Suppressor macrophage (primary cell): ENCODE results near the gene KCNC4.

Experiments
- DNase-seq, 4 experiments: peaks; one replicate each; pipeline ENCODE4 v3.0.0-alpha.2; 2020 to 2022

The KCNC4 gene

DNA sequence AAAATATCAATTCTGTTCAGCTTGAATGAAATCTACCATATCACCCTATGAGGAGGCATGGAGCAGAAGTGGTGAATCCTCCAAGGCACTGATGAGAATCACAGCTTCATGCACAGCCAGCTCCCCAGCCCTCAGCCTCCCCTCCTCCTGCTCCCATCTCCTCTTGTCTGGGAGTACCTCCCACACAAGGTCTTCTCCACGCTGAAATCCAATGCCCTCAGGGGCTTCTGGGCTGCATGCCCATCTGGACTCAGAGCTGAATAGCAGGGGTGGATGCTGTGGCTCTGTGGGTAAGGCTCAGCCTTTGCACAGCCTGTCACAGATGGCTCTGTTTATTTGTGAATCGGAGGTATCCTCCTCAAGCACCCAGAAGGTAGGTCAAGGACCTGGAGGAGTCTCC, 48.6 kb downstream of the KCNC4 start:
- no peak for DNase-seq

GRCh38 chr1:110259770-110260169, 49.7 kb downstream of the KCNC4 start:
- DNase-seq: no peak
